ENCODE results near the gene GPD2. TPM values are rescaled to one million over a fixed set of nuclear protein-coding genes. Genes with fewer than 3 reads are reported as not detected.

Gene GPD2
- total RNA-seq, 3 donors from 2014 or later (not counting 1 experiment from before 2014, with no cell fraction given) = 12.5 to 20.2 (median 18.3) TPM

DNA sequence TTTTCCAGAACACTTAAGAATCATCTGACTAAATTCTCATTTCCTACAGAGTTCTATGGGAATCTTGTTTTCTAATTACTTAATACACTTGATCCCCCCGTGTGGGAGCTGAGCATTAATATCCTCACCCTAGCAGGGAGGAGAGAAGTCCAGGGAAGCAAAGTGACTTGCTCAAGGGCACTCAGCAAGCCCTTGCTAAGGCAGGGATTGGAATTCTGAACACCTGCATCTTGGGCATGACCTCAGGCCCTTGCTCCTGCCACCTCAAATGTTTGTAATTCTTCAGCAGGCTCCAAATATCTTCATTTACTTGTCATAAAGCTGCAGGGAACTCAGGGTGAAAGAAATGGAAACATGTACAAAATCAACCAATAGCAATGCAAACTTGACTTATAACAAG lies 162.4 kb downstream of the GPD2 start:
- Mint-ChIP-seq H3K36me3 (no peaks in the 10 kb centered on the region), H3K4me1 (no peaks in the 10 kb centered on the region), H3K4me3 (no peak overlapping the region), H3K9me3 (no peaks in the 10 kb centered on the region), H3K27ac (no peak overlapping the region), H3K27me3 (ENCODE audit: low read depth in 2 of 2) (peaks cover 6 to 29% of the 10 kb centered on the region in 2 donors)
- WGBS (ENCODE audit: insufficient coverage) = 50% methylated on average over 1 of the region's 1 CpG
- Histone ChIP-seq H3K27me3 (ENCODE audit: control insufficient read depth, insufficient read depth, low read length) (no peaks in the 10 kb centered on the region), H3K4me3 (ENCODE audit: low read length) (no peak overlapping the region), H3K27ac (ENCODE audit: low read length) (no peak overlapping the region), H3K4me1 (ENCODE audit: control insufficient read depth, insufficient read depth, low read length) (no peaks in the 10 kb centered on the region), H3K36me3 (ENCODE audit: control insufficient read depth, insufficient read depth, low read length) (no peaks in the 10 kb centered on the region), H3K9me3 (ENCODE audit: control insufficient read depth, insufficient read depth, low read length) (no peaks in the 10 kb centered on the region)
- intact Hi-C loops (cut with micrococcal nuclease) = no loop called here
- TF ChIP-seq, protein P1, sequence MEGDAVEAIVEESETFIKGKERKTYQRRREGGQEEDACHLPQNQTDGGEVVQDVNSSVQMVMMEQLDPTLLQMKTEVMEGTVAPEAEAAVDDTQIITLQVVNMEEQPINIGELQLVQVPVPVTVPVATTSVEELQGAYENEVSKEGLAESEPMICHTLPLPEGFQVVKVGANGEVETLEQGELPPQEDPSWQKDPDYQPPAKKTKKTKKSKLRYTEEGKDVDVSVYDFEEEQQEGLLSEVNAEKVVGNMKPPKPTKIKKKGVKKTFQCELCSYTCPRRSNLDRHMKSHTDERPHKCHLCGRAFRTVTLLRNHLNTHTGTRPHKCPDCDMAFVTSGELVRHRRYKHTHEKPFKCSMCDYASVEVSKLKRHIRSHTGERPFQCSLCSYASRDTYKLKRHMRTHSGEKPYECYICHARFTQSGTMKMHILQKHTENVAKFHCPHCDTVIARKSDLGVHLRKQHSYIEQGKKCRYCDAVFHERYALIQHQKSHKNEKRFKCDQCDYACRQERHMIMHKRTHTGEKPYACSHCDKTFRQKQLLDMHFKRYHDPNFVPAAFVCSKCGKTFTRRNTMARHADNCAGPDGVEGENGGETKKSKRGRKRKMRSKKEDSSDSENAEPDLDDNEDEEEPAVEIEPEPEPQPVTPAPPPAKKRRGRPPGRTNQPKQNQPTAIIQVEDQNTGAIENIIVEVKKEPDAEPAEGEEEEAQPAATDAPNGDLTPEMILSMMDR (IDR thresholded peaks at IDR 0.05) = no peak
- DNase-seq = no peak
- no peak for ATAC-seq

DNA sequence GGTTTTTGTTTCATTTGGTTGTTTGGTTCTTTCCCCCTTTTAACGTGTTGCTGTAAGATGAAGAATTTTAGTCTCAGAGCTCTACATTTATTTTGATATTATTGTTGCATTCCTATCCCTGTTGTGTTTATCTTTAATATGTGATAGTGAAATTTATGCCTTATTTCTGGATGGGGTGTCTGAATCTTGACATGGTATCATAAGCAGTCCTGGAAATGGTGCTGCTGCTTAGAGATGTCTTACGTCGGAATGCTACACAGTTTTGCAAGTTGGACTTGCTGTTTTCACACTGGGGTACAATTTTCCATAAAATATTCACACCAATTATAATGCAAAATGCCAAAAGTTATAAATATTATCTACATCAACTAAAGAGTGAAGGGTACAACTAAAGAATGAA lies 164.0 kb downstream of the GPD2 start:
- no peak overlapping the region for H3K4me3 Mint-ChIP-seq
- no peaks in the 10 kb centered on the region for H3K36me3 ChIP-seq (ENCODE audit: control insufficient read depth, insufficient read depth, low read length)

DNA sequence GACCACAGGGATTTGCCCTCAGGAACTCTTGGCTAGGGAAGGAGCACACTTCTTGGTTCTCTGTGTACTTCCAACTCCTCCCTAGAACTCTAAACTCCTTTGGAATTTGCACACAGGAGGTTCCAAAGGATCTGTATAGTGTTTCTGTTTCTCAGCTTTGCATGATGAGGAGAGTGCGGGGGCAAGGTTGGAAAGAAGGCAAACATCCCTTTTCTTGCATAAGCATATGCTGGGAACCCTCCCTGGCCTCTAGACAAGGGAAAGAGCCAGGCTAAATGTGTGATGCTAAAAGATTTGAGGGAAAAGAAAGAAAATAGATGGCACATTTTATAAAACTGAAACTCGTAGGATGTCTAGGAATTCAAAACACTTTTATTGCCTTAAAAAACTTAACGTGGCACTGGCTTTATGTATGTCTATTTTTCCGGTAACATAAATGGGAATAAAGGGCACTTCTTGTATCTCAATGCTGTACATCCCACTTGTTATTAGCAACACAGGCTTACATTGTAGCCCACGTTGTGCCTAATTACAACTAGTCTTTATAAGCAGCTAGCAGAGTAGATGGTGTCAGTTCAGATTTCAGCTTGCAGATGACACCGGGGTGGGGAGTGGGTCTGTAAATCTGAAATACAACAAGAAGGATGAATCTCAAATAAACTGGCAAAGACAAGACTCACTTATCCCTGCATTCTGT lies 165.8 kb downstream of the GPD2 start:
- DNase-seq (no peak), ATAC-seq (no peak)
- Histone ChIP-seq H3K4me3 (ENCODE audit: low read length) (no peak overlapping the region), H3K9me3 (ENCODE audit: control insufficient read depth, insufficient read depth, low read length) (no peaks in the 10 kb centered on the region), H3K36me3 (ENCODE audit: control insufficient read depth, insufficient read depth, low read length) (no peaks in the 10 kb centered on the region), H3K4me1 (ENCODE audit: control insufficient read depth, insufficient read depth, low read length) (no peaks in the 10 kb centered on the region), H3K27ac (ENCODE audit: low read length) (no peak overlapping the region), H3K27me3 (ENCODE audit: control insufficient read depth, insufficient read depth, low read length) (peaks cover 3% of the 10 kb centered on the region)
- WGBS (ENCODE audit: insufficient coverage) = 89% methylated on average over 6 of the region's 6 CpGs
- H3K27ac Mint-ChIP-seq = no peak overlapping the region
- no peak overlapping the region for H3K4me3 Mint-ChIP-seq
- H3K36me3 Mint-ChIP-seq = no peaks in the 10 kb centered on the region
- H3K27me3 Mint-ChIP-seq (ENCODE audit: low read depth in 2 of 2) = peaks cover 16 to 44% of the 10 kb centered on the region in 2 donors
- TF ChIP-seq, protein P1 (IDR thresholded peaks at IDR 0.05) = no peak
- no peaks in the 10 kb centered on the region for H3K9me3 Mint-ChIP-seq
- H3K4me1 Mint-ChIP-seq = no peaks in the 10 kb centered on the region
- intact Hi-C loops (cut with micrococcal nuclease) = no loop called here

More for the DNA sequence above, 164.0 kb downstream of the GPD2 start:
- no peaks in the 10 kb centered on the region for H3K9me3 ChIP-seq (ENCODE audit: control insufficient read depth, insufficient read depth, low read length)
- H3K27ac Mint-ChIP-seq = no peak overlapping the region
- peaks cover 6 to 29% of the 10 kb centered on the region in 2 donors for H3K27me3 Mint-ChIP-seq (ENCODE audit: low read depth in 2 of 2)
- H3K4me3 ChIP-seq (ENCODE audit: low read length) = no peak overlapping the region
- H3K4me1 ChIP-seq (ENCODE audit: control insufficient read depth, insufficient read depth, low read length) = no peaks in the 10 kb centered on the region
- TF ChIP-seq, protein P1 (IDR thresholded peaks at IDR 0.05) = no peak
- no peak overlapping the region for H3K27ac ChIP-seq (ENCODE audit: low read length)
- ATAC-seq (no peak), DNase-seq (no peak)
- intact Hi-C loops (cut with micrococcal nuclease) = no loop called here
- H3K9me3 Mint-ChIP-seq = no peaks in the 10 kb centered on the region
- H3K27me3 ChIP-seq (ENCODE audit: control insufficient read depth, insufficient read depth, low read length) = peaks cover 3% of the 10 kb centered on the region
- H3K4me1 Mint-ChIP-seq = no peaks in the 10 kb centered on the region
- 100% methylated on average over 2 of the region's 3 CpGs for WGBS (ENCODE audit: insufficient coverage)
- no peaks in the 10 kb centered on the region for H3K36me3 Mint-ChIP-seq

DNA sequence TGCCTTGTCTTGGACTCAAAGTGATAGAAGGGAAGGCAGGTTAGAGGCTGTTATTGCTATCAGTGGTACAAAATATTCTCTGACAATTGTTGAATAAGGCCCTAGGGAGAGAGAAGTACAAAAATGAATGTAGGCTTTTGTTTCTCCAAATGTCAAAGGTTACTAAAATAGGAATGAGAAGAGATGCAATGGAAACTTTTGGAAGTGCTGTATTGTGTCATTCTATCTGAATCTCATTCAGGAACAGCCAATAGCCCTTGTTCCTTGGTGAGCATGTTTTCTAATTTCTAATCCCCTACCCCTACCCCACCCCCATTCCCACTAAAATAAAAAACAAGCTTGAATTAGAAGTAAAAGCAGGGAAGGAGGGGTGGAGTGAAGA lies 166.4 kb downstream of the GPD2 start:
- Histone ChIP-seq H3K4me3 (ENCODE audit: low read length) (no peak overlapping the region), H3K4me1 (ENCODE audit: control insufficient read depth, insufficient read depth, low read length) (no peaks in the 10 kb centered on the region), H3K27ac (ENCODE audit: low read length) (no peak overlapping the region), H3K9me3 (ENCODE audit: control insufficient read depth, insufficient read depth, low read length) (no peaks in the 10 kb centered on the region), H3K36me3 (ENCODE audit: control insufficient read depth, insufficient read depth, low read length) (no peaks in the 10 kb centered on the region), H3K27me3 (ENCODE audit: control insufficient read depth, insufficient read depth, low read length) (peaks cover 3% of the 10 kb centered on the region)
- no peaks in the 10 kb centered on the region for H3K36me3 Mint-ChIP-seq
- H3K9me3 Mint-ChIP-seq = no peaks in the 10 kb centered on the region
- no peak overlapping the region for H3K27ac Mint-ChIP-seq
- H3K27me3 Mint-ChIP-seq (ENCODE audit: low read depth in 2 of 2) = peaks cover 16 to 45% of the 10 kb centered on the region in 2 donors
- TF ChIP-seq, protein P1 (IDR thresholded peaks at IDR 0.05) = no peak
- intact Hi-C loops (cut with micrococcal nuclease) = no loop called here
- H3K4me3 Mint-ChIP-seq = no peak overlapping the region
- H3K4me1 Mint-ChIP-seq = no peaks in the 10 kb centered on the region
- DNase-seq (no peak), ATAC-seq (no peak)
